ENCODE measurements around the gene RTP3. TPM values are rescaled to one million over a fixed set of nuclear protein-coding genes. Genes with fewer than 3 reads are reported as not detected.

The RTP3 gene
- total and polyA plus RNA-seq, 7 experiments from 2014 or later = not detected

- Histone ChIP-seq H3K9me3 (ENCODE audit: control insufficient read depth in 2 of 3, low read length in 3 of 3) (no peaks in the 10 kb centered on the region), H3K4me3 (ENCODE audit: low read length) (no peak overlapping the region), H3K36me3 (ENCODE audit: control insufficient read depth in 2 of 3, insufficient read depth in 3 of 3, low read length in 3 of 3) (no peaks in the 10 kb centered on the region), H3K27ac (ENCODE audit: low read depth, low read length) (no peak overlapping the region), H3K4me1 (ENCODE audit: control insufficient read depth in 2 of 2, insufficient read depth in 2 of 2, low read length in 2 of 2) (peaks cover 3 to 5% of the 10 kb centered on the region in 2 donors), H3K27me3 (ENCODE audit: control insufficient read depth in 2 of 2, insufficient read depth in 2 of 2, low read length in 2 of 2) (no peaks in the 10 kb centered on the region)
- ChIA-PET POLR2A (interaction anchor here (1.9 kb wide), 1 partner anchor 37 kb away, joined by 6 read pairs; no protein-coding TSS in a partner anchor), CTCF (no interaction called here)
- intact Hi-C loops (cut with micrococcal nuclease) = no loop called here
- Mint-ChIP-seq H3K9me3 (peaks cover 0 to 1% (median 0%) of the 10 kb centered on the region in 11 donors), H3K36me3 (no peaks in the 10 kb centered on the region), H3K27ac (peak overlapping the region in 1 of 9 donors; percentile 18), H3K27me3 (peaks cover 0 to 10% (median 0%) of the 10 kb centered on the region in 5 donors), H3K4me1 (peaks cover 9 to 39% (median 16%) of the 10 kb centered on the region in 7 donors), H3K4me3 (no peak overlapping the region)
- ATAC-seq = no peak
- DNase-seq = no peak
Measured at GRCh38 chr3:46501702-46502101, 3.9 kb downstream of the RTP3 start.

GRCh38 chr3:46503200-46503874 is 5.6 kb downstream of the RTP3 start:
- intact Hi-C loops (cut with micrococcal nuclease) = no loop called here
- Mint-ChIP-seq H3K4me3 (no peak overlapping the region), H3K36me3 (no peaks in the 10 kb centered on the region), H3K27me3 (peaks cover 0 to 12% (median 0%) of the 10 kb centered on the region in 5 donors), H3K4me1 (peaks cover 8 to 28% (median 13%) of the 10 kb centered on the region in 7 donors), H3K27ac (peak overlapping the region in 2 of 9 donors; percentile 47 to 80), H3K9me3 (peaks cover 0 to 1% (median 0%) of the 10 kb centered on the region in 11 donors)
- CTCF ChIA-PET = interaction anchor here (1.2 kb wide), 1 partner anchor 13 kb away, joined by 5 read pairs; no protein-coding TSS in a partner anchor
- no peaks in the 10 kb centered on the region for H3K36me3 ChIP-seq (ENCODE audit: control insufficient read depth in 2 of 3, insufficient read depth in 3 of 3, low read length in 3 of 3)
- no peak overlapping the region for H3K4me3 ChIP-seq (ENCODE audit: low read length)
- H3K27me3 ChIP-seq (ENCODE audit: control insufficient read depth in 2 of 2, insufficient read depth in 2 of 2, low read length in 2 of 2) = no peaks in the 10 kb centered on the region
- no peak overlapping the region for H3K27ac ChIP-seq (ENCODE audit: low read depth, low read length)
- POLR2A ChIA-PET = interaction anchor here (1.9 kb wide), 1 partner anchor 35 kb away, joined by 6 read pairs; no protein-coding TSS in a partner anchor
- no peak for DNase-seq
- ATAC-seq = no peak
- no peaks in the 10 kb centered on the region for H3K9me3 ChIP-seq (ENCODE audit: control insufficient read depth in 2 of 3, low read length in 3 of 3)
- H3K4me1 ChIP-seq (ENCODE audit: control insufficient read depth in 2 of 2, insufficient read depth in 2 of 2, low read length in 2 of 2) = no peaks in the 10 kb centered on the region

DNA sequence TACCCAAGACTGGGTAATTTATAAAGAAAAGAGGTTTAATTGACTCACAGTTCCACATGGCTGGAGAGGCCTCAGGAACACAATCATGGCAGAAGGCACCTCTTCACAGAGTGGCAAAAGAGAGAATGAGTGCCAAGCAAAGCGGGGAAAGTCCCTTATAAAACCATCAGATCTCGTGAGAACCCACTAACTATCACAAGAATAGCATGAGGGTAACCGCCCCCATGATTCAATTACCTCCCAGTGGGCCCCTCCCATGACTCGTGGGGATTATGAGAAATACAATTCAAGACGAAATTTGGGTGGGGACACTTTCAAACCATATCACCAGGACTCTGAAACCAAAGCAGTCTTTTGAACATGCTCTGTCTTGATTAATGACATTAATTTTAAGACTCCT is 7.0 kb downstream of the RTP3 start:
- H3K27me3 ChIP-seq (ENCODE audit: control insufficient read depth in 2 of 2, insufficient read depth in 2 of 2, low read length in 2 of 2) = no peaks in the 10 kb centered on the region
- peaks cover 0 to 1% (median 0%) of the 10 kb centered on the region in 11 donors for H3K9me3 Mint-ChIP-seq
- ChIA-PET POLR2A (no interaction called here), CTCF (no interaction called here)
- DNase-seq = no peak
- H3K36me3 ChIP-seq (ENCODE audit: control insufficient read depth in 2 of 3, insufficient read depth in 3 of 3, low read length in 3 of 3) = no peaks in the 10 kb centered on the region
- H3K27me3 Mint-ChIP-seq = peaks cover 0 to 14% (median 0%) of the 10 kb centered on the region in 5 donors
- no peak overlapping the region for H3K27ac ChIP-seq (ENCODE audit: low read depth, low read length)
- no peaks in the 10 kb centered on the region for H3K36me3 Mint-ChIP-seq
- H3K4me1 ChIP-seq (ENCODE audit: control insufficient read depth in 2 of 2, insufficient read depth in 2 of 2, low read length in 2 of 2) = no peaks in the 10 kb centered on the region
- H3K4me3 Mint-ChIP-seq = no peak overlapping the region
- no peak for ATAC-seq
- H3K27ac Mint-ChIP-seq = peak overlapping the region in 1 of 9 donors; percentile 31
- H3K4me3 ChIP-seq (ENCODE audit: low read length) = no peak overlapping the region
- peaks cover 0 to 28% (median 13%) of the 10 kb centered on the region in 7 donors for H3K4me1 Mint-ChIP-seq
- H3K9me3 ChIP-seq (ENCODE audit: control insufficient read depth in 2 of 3, low read length in 3 of 3) = no peaks in the 10 kb centered on the region
- intact Hi-C loops (cut with micrococcal nuclease) = no loop called here

- no peak for DNase-seq
- Histone ChIP-seq H3K9me3 (ENCODE audit: control insufficient read depth in 2 of 3, low read length in 3 of 3) (no peaks in the 10 kb centered on the region), H3K27me3 (ENCODE audit: control insufficient read depth in 2 of 2, insufficient read depth in 2 of 2, low read length in 2 of 2) (no peaks in the 10 kb centered on the region), H3K36me3 (ENCODE audit: control insufficient read depth in 2 of 3, insufficient read depth in 3 of 3, low read length in 3 of 3) (no peaks in the 10 kb centered on the region), H3K4me1 (ENCODE audit: control insufficient read depth in 2 of 2, insufficient read depth in 2 of 2, low read length in 2 of 2) (no peaks in the 10 kb centered on the region), H3K27ac (ENCODE audit: low read depth, low read length) (no peak overlapping the region), H3K4me3 (ENCODE audit: low read length) (no peak overlapping the region)
- peaks cover 0 to 1% (median 0%) of the 10 kb centered on the region in 11 donors for H3K9me3 Mint-ChIP-seq
- intact Hi-C loops (cut with micrococcal nuclease) = no loop called here
- H3K27ac Mint-ChIP-seq = no peak overlapping the region
- ChIA-PET POLR2A (no interaction called here), CTCF (no interaction called here)
- peaks cover 0 to 20% (median 0%) of the 10 kb centered on the region in 5 donors for H3K27me3 Mint-ChIP-seq
- H3K4me1 Mint-ChIP-seq = peaks cover 0 to 25% (median 11%) of the 10 kb centered on the region in 7 donors
- no peaks in the 10 kb centered on the region for H3K36me3 Mint-ChIP-seq
- no peak overlapping the region for H3K4me3 Mint-ChIP-seq
- no peak for ATAC-seq
Measured at GRCh38 chr3:46505953-46506352, 8.2 kb downstream of the RTP3 start.

- no peaks in the 10 kb centered on the region for H3K9me3 ChIP-seq (ENCODE audit: control insufficient read depth in 2 of 3, low read length in 3 of 3)
- Mint-ChIP-seq H3K36me3 (no peaks in the 10 kb centered on the region), H3K4me1 (peaks cover 0 to 24% (median 10%) of the 10 kb centered on the region in 7 donors), H3K27me3 (peaks cover 0 to 26% (median 0%) of the 10 kb centered on the region in 5 donors), H3K9me3 (peaks cover 0 to 1% (median 0%) of the 10 kb centered on the region in 11 donors), H3K27ac (no peak overlapping the region), H3K4me3 (no peak overlapping the region)
- CTCF ChIA-PET = interaction anchor here (0.7 kb wide), 1 partner anchor 52 kb away, joined by 3 read pairs; no protein-coding TSS in a partner anchor
- no peak overlapping the region for H3K27ac ChIP-seq (ENCODE audit: low read depth, low read length)
- intact Hi-C loops (cut with micrococcal nuclease) = no loop called here
- no peaks in the 10 kb centered on the region for H3K36me3 ChIP-seq (ENCODE audit: control insufficient read depth in 2 of 3, insufficient read depth in 3 of 3, low read length in 3 of 3)
- ATAC-seq (no peak), DNase-seq (no peak)
- POLR2A ChIA-PET = no interaction called here
- H3K27me3 ChIP-seq (ENCODE audit: control insufficient read depth in 2 of 2, insufficient read depth in 2 of 2, low read length in 2 of 2) = no peaks in the 10 kb centered on the region
- no peaks in the 10 kb centered on the region for H3K4me1 ChIP-seq (ENCODE audit: control insufficient read depth in 2 of 2, insufficient read depth in 2 of 2, low read length in 2 of 2)
- H3K4me3 ChIP-seq (ENCODE audit: low read length) = no peak overlapping the region
Measured at GRCh38 chr3:46506526-46506925, 8.8 kb downstream of the RTP3 start.

- POLR2A ChIA-PET = no interaction called here
- CTCF ChIA-PET = interaction anchor here (0.9 kb wide), 1 partner anchor 121 kb away, joined by 3 read pairs; no protein-coding TSS in a partner anchor
- Mint-ChIP-seq H3K27ac (no peak overlapping the region), H3K36me3 (no peaks in the 10 kb centered on the region), H3K9me3 (peaks cover 0 to 3% (median 0%) of the 10 kb centered on the region in 11 donors), H3K4me3 (no peak overlapping the region), H3K27me3 (peaks cover 0 to 48% (median 2%) of the 10 kb centered on the region in 5 donors), H3K4me1 (peaks cover 0 to 14% (median 6%) of the 10 kb centered on the region in 7 donors)
- Histone ChIP-seq H3K27ac (ENCODE audit: low read depth, low read length) (no peak overlapping the region), H3K36me3 (ENCODE audit: control insufficient read depth in 2 of 3, insufficient read depth in 3 of 3, low read length in 3 of 3) (no peaks in the 10 kb centered on the region), H3K4me1 (ENCODE audit: control insufficient read depth in 2 of 2, insufficient read depth in 2 of 2, low read length in 2 of 2) (no peaks in the 10 kb centered on the region), H3K4me3 (ENCODE audit: low read length) (no peak overlapping the region), H3K9me3 (ENCODE audit: control insufficient read depth in 2 of 3, low read length in 3 of 3) (no peaks in the 10 kb centered on the region), H3K27me3 (ENCODE audit: control insufficient read depth in 2 of 2, insufficient read depth in 2 of 2, low read length in 2 of 2) (no peaks in the 10 kb centered on the region)
- intact Hi-C loops (cut with micrococcal nuclease) = no loop called here
- ATAC-seq (no peak), DNase-seq (no peak)
Measured at GRCh38 chr3:46508850-46509591, 11.2 kb downstream of the RTP3 start.

All from naive thymus-derived CD4-positive, alpha-beta T cell (primary cell).